Retina (tissue), 1 donor: ENCODE results near the gene ADAMTSL1.

Experiments
- DNase-seq: peaks from one replicate; pipeline ENCODE4 v3.0.0-alpha.2; 2016

The ADAMTSL1 gene

GRCh38 chr9:18473652-18474279 lies at the start of gene ADAMTSL1:
Gene ADAMTSL1 (plus strand): TSS chr9:18474153. CDS start chr9:18474233, 80 bp downstream.
- DNase-seq = peak; percentile 78

GRCh38 chr9:18427691-18428090 lies 46.3 kb upstream of the ADAMTSL1 start:
- DNase-seq = no peak

- no peak for DNase-seq
Observed at GRCh38 chr9:18428661-18429060, 45.3 kb upstream of the ADAMTSL1 start.

GRCh38 chr9:18429070-18429469 lies 44.9 kb upstream of the ADAMTSL1 start:
- DNase-seq = no peak

GRCh38 chr9:18433620-18434019 lies 40.3 kb upstream of the ADAMTSL1 start:
- DNase-seq = no peak

- DNase-seq = peak; percentile 56
Observed at GRCh38 chr9:18437315-18438201, 36.4 kb upstream of the ADAMTSL1 start.

GRCh38 chr9:18438300-18438925 lies 35.5 kb upstream of the ADAMTSL1 start:
- peak; percentile 88 for DNase-seq

GRCh38 chr9:18438951-18439350 lies 35.0 kb upstream of the ADAMTSL1 start:
- no peak for DNase-seq

GRCh38 chr9:18441261-18441660 lies 32.7 kb upstream of the ADAMTSL1 start:
- no peak for DNase-seq

GRCh38 chr9:18442629-18443491 lies 31.1 kb upstream of the ADAMTSL1 start:
- DNase-seq = peak; percentile 62

GRCh38 chr9:18447131-18447530 lies 26.8 kb upstream of the ADAMTSL1 start:
- no peak for DNase-seq

- DNase-seq = peak; percentile 9
Observed at GRCh38 chr9:18447541-18447940, 26.4 kb upstream of the ADAMTSL1 start.

GRCh38 chr9:18448101-18448500 lies 25.9 kb upstream of the ADAMTSL1 start:
- DNase-seq = no peak

- no peak for DNase-seq
Observed at GRCh38 chr9:18451406-18451805, 22.5 kb upstream of the ADAMTSL1 start.

GRCh38 chr9:18452276-18452675 lies 21.7 kb upstream of the ADAMTSL1 start:
- DNase-seq = no peak

GRCh38 chr9:18456624-18457237 lies 17.2 kb upstream of the ADAMTSL1 start:
- no peak for DNase-seq

GRCh38 chr9:18457510-18457909 lies 16.4 kb upstream of the ADAMTSL1 start:
- DNase-seq = no peak

GRCh38 chr9:18459962-18460584 lies 13.9 kb upstream of the ADAMTSL1 start:
- DNase-seq = no peak

GRCh38 chr9:18461496-18461895 lies 12.5 kb upstream of the ADAMTSL1 start:
- DNase-seq = no peak

GRCh38 chr9:18463991-18464390 lies 10.0 kb upstream of the ADAMTSL1 start:
- DNase-seq = no peak

- no peak for DNase-seq
Observed at GRCh38 chr9:18466101-18466500, 7.9 kb upstream of the ADAMTSL1 start.

GRCh38 chr9:18467696-18468095 lies 6.3 kb upstream of the ADAMTSL1 start:
- DNase-seq = no peak
